Heart left ventricle (tissue), 13 donors: ENCODE results near the gene DIAPH2.

ENCODE experiments used
- CTCF ChIP-seq, 12 donors: fragments of 200-600 bp; sonication (generic) in 4 of 12; IDR thresholded peaks; one replicate each; pipeline versions ENCODE4 v1.5.0 to v1.8.0; 2018 to 2022; ENCODE audit warnings: antibody characterized with exemption in 12 of 12, mild to moderate bottlenecking in 5 of 12
- POLR2A ChIP-seq, 2 donors: fragments of 450-650 bp; IDR thresholded peaks; one replicate each; pipeline ENCODE4 v1.6.1; 2017; ENCODE audit warnings: antibody characterized with exemption in 2 of 2, mild to moderate bottlenecking in 2 of 2, moderate library complexity in 2 of 2
- donor health status: ischemic (EF 13 %, LVEDD 7.1; RV severe dilation, severe dysfunction).
- donor health status: DM: no; HTN: yes; CAD: no.
- donor health status: DM: no; HTN: no; CAD: no.
- donor health status: ischemic (EF 25% LVEDD 6.9; RV normal size, moderate dysfunction).
- donor health status: ischemic (EF 25% LVEDD 5.7; RV mildly dilated, moderate dysfunction).
- donor health status: ischemic (EF 35%, LVEDD 5.7; RV mildly dilated, moderate dysfunction).
- donor health status: nonischemic (EF 11% LVEDD 7.7; RV severe dilation, severe dysfunction).
- donor health status: DM: yes; HTN: yes; CAD: no.
- donor health status: PGD.
- donor health status: ischemic (EF 29% LVEDD 5.4; RV normal size, mild dysfunction).
- donor health status: nonischemic (EF 23%, LVEDD 6.1; RV moderate dilation, normal function).

- no peak for TF ChIP-seq CTCF (IDR thresholded peaks at IDR 0.05)
- no peak for TF ChIP-seq POLR2A (IDR thresholded peaks at IDR 0.05)
Measured at GRCh38 chrX:97405031-97405660, 720.5 kb downstream of the DIAPH2 start.
